GM12875 (cell line): ENCODE results near the gene ARL8A.
"Not testable (repeated sequence)": the region's sequence is repeated elsewhere in the genome, so short reads cannot be mapped to it uniquely, and the experiment has no call there.

Experiments
- H3K4me3 ChIP-seq: one replicate; pipeline ENCODE4 v1.5.1; 2011; ENCODE audit warnings: low read depth, low read length, control low read depth
- TF ChIP-seq, protein P1 (sequence below): IDR thresholded peaks from 2 replicates; pipeline ENCODE4 v1.5.1; 2011; ENCODE audit warnings: low read depth, mild to moderate bottlenecking, control low read depth, inconsistent platforms, low read length, moderate library complexity, borderline replicate concordance; ENCODE audit not compliant: insufficient read depth

Gene ARL8A

DNA sequence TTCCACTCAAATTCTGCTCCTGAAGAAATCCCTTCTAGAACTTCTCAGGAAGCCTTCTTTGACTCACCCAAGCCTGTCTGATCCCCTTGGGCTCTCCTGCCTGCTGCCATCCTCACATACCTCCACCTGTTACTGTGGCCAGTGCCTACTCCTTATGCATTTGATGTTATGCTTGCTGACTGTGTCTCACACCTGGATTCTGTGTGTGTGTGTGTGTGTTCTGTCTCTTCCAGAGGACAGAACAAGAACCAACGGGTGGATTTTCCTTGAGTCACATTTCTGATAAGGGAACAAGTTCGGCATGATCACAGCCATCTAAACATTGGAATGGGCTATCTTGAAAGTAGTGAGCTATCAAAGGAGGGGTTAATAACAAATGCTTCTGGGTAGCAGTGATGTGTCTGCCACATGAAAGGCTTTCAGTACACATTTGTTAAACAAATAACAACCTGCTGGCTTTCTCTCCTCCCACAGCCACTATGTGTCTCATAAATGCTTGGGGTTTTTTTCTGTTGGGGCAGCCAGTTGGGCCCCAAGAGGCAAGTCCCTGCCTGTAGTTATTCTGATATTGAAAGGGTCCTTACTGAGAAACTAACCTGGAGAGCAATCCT, 30.7 kb downstream of the ARL8A start:
- TF ChIP-seq, protein P1, sequence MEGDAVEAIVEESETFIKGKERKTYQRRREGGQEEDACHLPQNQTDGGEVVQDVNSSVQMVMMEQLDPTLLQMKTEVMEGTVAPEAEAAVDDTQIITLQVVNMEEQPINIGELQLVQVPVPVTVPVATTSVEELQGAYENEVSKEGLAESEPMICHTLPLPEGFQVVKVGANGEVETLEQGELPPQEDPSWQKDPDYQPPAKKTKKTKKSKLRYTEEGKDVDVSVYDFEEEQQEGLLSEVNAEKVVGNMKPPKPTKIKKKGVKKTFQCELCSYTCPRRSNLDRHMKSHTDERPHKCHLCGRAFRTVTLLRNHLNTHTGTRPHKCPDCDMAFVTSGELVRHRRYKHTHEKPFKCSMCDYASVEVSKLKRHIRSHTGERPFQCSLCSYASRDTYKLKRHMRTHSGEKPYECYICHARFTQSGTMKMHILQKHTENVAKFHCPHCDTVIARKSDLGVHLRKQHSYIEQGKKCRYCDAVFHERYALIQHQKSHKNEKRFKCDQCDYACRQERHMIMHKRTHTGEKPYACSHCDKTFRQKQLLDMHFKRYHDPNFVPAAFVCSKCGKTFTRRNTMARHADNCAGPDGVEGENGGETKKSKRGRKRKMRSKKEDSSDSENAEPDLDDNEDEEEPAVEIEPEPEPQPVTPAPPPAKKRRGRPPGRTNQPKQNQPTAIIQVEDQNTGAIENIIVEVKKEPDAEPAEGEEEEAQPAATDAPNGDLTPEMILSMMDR: no peak
- H3K4me3 ChIP-seq: no peak overlapping the region

DNA sequence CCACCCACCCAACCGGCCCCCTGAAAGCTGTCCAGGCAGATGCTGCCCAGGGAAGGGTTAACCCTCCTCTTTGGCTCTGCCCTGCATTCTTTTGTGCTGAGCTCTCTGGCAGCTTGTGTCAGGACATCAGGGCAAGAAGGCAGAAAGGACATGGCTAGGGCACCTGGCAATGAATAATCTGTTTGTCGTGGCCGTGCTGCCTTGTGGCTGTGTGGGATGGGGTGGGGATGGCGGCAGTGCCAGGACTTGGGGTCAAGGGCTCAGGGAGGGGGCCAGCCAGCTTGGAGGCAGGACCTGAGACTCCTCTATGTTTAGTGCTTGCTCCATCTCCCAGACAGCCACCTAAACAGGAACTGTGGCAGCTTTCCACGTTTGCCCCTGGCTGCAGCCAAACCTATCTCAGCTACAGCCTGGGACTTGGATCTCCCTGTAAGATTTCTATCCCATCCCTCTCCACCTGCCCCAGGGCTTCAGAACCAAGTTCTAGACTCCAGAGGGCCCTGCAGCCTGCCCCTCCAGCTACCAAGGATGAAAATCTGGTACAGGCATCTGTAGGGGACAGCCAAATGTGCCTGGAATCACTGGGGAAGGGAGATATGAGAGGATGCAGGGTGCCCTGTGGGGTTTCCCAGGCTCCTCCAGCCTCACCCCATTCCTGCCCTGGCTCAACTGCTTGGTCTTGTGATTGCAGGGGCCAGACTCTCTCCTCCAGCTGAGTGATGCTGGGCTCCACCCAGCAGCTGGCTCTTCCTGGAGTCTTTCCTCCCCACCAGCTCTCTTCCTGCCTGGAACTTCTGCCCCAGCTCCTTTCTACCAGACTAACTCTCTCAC, 31.5 kb downstream of the ARL8A start:
- TF ChIP-seq, protein P1: no peak
- H3K4me3 ChIP-seq: no peak overlapping the region

DNA sequence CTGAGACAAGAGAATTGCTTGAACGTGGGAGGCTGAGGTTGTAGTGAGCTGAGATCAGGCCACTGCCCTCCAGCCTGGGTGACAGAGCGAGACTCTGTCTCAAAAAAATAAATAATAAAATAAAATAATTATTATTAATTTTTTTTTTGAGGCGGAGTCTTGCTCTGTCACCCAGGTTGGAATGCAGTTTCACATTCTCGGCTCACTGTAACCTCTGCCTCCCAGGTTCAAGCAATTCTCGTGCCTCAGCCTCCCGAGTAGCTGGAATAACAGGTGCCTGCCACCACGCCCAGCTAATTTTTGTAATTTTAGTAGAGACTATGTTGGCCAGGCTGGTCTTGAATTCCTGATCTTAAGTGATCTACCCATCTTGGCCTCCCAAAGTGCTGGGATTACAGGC, 32.9 kb downstream of the ARL8A start:
- H3K4me3 ChIP-seq: not testable (repeated sequence)

DNA sequence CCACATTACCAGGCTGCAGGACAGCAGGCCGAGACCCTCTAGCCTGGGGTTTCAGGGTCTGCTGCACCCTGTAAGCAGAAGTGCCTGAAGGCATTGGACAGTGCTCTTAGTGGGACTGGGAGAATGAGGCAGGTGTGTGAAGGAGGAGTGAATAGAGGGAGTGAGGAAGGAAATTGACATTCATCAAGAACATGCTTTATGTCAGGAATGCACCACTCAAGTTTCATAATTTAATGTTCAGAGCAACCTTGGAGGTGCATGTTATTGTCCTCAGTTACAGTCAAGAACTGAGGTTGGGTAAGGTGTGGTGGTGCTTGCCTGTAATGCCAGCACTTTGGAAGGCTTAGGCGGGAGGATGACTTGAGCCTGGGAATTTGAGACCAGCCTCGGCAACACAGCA, 33.6 kb downstream of the ARL8A start:
- TF ChIP-seq, protein P1: no peak
- no peak overlapping the region for H3K4me3 ChIP-seq

DNA sequence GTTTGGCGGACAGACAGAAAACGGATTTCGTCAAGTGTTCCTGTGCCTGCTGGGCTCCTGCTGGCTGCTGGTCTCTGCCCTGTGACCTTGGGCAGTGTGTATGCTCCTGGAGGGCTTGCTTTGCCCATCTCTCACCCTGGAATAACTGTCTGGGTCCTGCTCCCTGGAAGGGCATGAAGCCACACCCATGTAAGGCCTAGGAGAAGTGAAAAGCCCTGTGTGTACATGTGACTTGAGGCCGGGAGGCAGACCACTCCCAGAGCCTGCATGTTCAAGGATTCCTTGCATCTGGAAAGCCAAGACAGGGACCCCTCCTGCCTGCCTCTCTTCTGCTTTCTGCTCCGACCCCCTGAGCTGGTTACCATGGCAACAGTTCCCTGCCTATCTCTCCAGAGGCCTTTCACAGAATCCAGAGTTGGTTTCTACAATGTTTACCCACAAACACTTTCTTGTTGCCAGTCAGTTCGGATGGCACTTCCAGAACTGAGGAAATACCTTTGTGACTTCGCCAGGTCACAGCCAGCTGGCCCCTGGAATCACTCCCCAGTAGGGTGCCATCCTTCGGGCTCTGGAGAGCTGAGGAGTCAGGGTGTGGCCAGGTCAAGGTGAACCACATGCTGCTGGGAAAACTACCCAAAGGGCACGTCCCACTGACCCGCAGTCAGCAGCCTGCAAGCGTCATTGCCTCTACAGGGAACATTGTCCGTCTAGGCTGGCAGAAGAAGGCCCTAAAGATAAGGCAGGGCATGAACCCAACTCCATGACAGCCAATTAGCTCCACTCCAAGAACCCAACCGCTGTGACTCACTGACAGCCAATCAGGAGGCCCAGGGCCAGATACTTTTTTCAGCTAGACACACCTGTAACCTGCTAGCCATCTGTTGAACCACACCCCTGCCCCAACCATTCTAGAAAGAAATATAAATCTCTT, 36.5 kb downstream of the ARL8A start:
- no peak overlapping the region for H3K4me3 ChIP-seq
- TF ChIP-seq, protein P1: no peak

DNA sequence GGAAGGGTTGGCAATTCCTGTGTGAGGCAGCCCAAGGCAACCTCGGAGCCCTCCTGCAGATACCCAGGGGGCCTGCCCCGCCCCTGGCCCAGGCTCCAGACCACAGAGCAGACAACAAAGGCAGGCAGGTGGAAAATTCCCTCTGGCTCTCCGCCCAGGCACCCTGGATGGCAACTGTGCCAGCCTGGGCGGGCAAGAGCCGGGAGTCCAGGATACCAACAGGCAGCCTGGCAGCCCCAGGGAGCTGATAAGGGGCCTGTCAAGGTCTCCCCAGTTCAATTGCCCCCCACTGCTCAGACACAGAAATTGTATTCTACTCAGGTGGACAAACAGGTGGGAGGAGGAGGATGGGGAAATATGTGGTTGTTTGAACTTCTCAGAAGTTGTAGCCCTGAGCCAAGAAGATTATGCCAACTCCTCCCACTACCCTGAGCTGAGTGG, 37.2 kb downstream of the ARL8A start:
- TF ChIP-seq, protein P1: no peak
- no peak overlapping the region for H3K4me3 ChIP-seq
